Measurements from ENCODE around the gene FOXA3. TPM values are rescaled to one million over a fixed set of nuclear protein-coding genes. Genes with fewer than 3 reads are reported as not detected.
"Not testable (repeated sequence)": the region's sequence is repeated elsewhere in the genome, so short reads cannot be mapped to it uniquely, and the experiment has no call there.

FOXA3 gene
- total RNA-seq, 1 experiment from 2014 or later, result 5.8 TPM

- POLR2A ChIA-PET, result no interaction called here
- H3K4me1 ChIP-seq (ENCODE audit: control insufficient read depth in 1 of 2, insufficient read depth in 2 of 2, low read length in 2 of 2), result peaks cover 0 to 4% of the 10 kb centered on the region in 2 experiments; a peak in 1 of 4 replicates
- RAD21 ChIA-PET (ENCODE audit: low non-redundant PET in 1 of 2, low total read pairs in 2 of 2, uncharacterized antibody in 2 of 2, unreplicated experiment in 2 of 2), result no interaction called here
- H3K36me3 ChIP-seq (ENCODE audit: control insufficient read depth in 1 of 2, insufficient read depth in 2 of 2, low read length in 2 of 2), result no peaks in the 10 kb centered on the region
- no peak overlapping the region for H3K4me2 ChIP-seq (ENCODE audit: low read length)
- no peaks in the 10 kb centered on the region for H3K9me2 ChIP-seq (ENCODE audit: insufficient read depth)
- CTCF ChIA-PET, result no interaction called here
- H3K9ac ChIP-seq (ENCODE audit: low read length), result no peak overlapping the region
- intact Hi-C loops (cut with micrococcal nuclease), result no loop called here
- H3K79me2 ChIP-seq (ENCODE audit: insufficient read depth, low read length), result no peaks in the 10 kb centered on the region
- DNase-seq (ENCODE audit: low read depth, low spot score) (no peak), ATAC-seq (no peak)
- no peaks in the 10 kb centered on the region for H3K27me3 ChIP-seq (ENCODE audit: insufficient read depth, low read length)
- no peaks in the 10 kb centered on the region for H4K20me1 ChIP-seq (ENCODE audit: insufficient read depth)
- no peak overlapping the region for H3K27ac ChIP-seq (ENCODE audit: low read depth, low read length)
- no peak overlapping the region for H2AFZ ChIP-seq (ENCODE audit: low read depth, low read length, poor library complexity, severe bottlenecking)
- BruUV-seq (replicated peaks), result no TSS peak
- no peak overlapping the region for H3K4me3 ChIP-seq (replicated peaks in 1 of 2; ENCODE audit: low read depth in 1 of 2, low read length in 2 of 2)
- TF ChIP-seq ZFX (IDR thresholded peaks at IDR 0.05) (no peak), POLR2AphosphoS5 (IDR thresholded peaks at IDR 0.05; ENCODE audit: low read depth, low read length) (no peak), SIN3A (IDR thresholded peaks at IDR 0.05; ENCODE audit: low read depth) (no peak)
- H3K9me3 ChIP-seq (ENCODE audit: control insufficient read depth in 1 of 2, insufficient read depth in 1 of 2, low read depth in 1 of 2, low read length in 2 of 2), result no peaks in the 10 kb centered on the region
Observed at GRCh38 chr19:45890877-45891276, 26.8 kb downstream of the FOXA3 start.

GRCh38 chr19:45895519-45895972 lies 31.4 kb downstream of the FOXA3 start:
- Histone ChIP-seq H3K9ac (ENCODE audit: low read length) (no peak overlapping the region), H3K27me3 (ENCODE audit: insufficient read depth, low read length) (no peaks in the 10 kb centered on the region), H3K36me3 (ENCODE audit: control insufficient read depth in 1 of 2, insufficient read depth in 2 of 2, low read length in 2 of 2) (peaks cover 0 to 3% of the 10 kb centered on the region in 2 experiments; a peak in 1 of 4 replicates), H3K27ac (ENCODE audit: low read depth, low read length) (no peak overlapping the region), H3K79me2 (ENCODE audit: insufficient read depth, low read length) (no peaks in the 10 kb centered on the region), H4K20me1 (ENCODE audit: insufficient read depth) (no peaks in the 10 kb centered on the region), H3K4me3 (replicated peaks in 1 of 2; ENCODE audit: low read depth in 1 of 2, low read length in 2 of 2) (no peak overlapping the region), H3K4me1 (ENCODE audit: control insufficient read depth in 1 of 2, insufficient read depth in 2 of 2, low read length in 2 of 2) (no peaks in the 10 kb centered on the region), H3K4me2 (ENCODE audit: low read length) (no peak overlapping the region), H3K9me2 (ENCODE audit: insufficient read depth) (no peaks in the 10 kb centered on the region), H3K9me3 (ENCODE audit: control insufficient read depth in 1 of 2, insufficient read depth in 1 of 2, low read depth in 1 of 2, low read length in 2 of 2) (no peaks in the 10 kb centered on the region), H2AFZ (ENCODE audit: low read depth, low read length, poor library complexity, severe bottlenecking) (no peak overlapping the region)
- no peak for TF ChIP-seq ZNF274 (IDR thresholded peaks at IDR 0.05; ENCODE audit: low read depth, low read length)
- no peak for TF ChIP-seq MAX (IDR thresholded peaks at IDR 0.05)
- CTCF ChIA-PET, result no interaction called here
- intact Hi-C loops (cut with micrococcal nuclease), result no loop called here
- DNase-seq (ENCODE audit: low read depth, low spot score), result no peak
- RAD21 ChIA-PET (ENCODE audit: low non-redundant PET in 1 of 2, low total read pairs in 2 of 2, uncharacterized antibody in 2 of 2, unreplicated experiment in 2 of 2), result no interaction called here
- no TSS peak for BruUV-seq (replicated peaks)
- POLR2A ChIA-PET, result no interaction called here
- ATAC-seq, result no peak

DNA sequence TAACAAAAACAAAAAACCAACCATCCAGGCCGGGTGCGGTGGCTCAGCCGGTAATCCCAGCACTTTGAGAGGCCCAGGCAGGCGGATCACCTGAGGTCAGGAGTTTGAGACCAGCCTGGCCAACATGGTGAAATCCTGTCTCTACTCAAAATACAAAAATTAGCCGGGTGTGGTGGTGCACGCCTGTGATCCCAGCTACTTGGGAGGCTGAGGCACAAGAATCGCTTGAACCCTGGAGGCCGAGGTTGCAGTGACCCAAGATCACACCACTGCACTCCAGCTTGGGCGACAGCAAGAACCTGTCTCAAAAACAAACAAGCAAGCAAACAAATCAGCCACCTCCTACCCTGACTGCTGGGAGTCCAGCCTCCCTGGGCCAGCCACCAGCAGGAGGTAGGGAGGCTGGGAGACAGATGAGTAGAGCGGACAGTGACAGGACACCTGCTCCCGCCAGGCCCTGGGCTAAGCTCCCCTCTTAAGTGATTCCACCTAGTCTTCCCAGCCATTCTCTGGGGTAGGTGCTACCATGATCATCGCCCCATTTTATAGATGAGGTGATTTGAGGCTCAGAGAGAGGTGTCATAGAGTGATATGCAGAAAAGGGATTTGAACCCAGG lies 32.0 kb downstream of the FOXA3 start:
- BruUV-seq (replicated peaks); H3K4me2 ChIP-seq (ENCODE audit: low read length); H3K4me3 ChIP-seq (replicated peaks in 1 of 2; ENCODE audit: low read depth in 1 of 2, low read length in 2 of 2); RAD21 ChIA-PET (ENCODE audit: low non-redundant PET in 1 of 2, low total read pairs in 2 of 2, uncharacterized antibody in 2 of 2, unreplicated experiment in 2 of 2); H4K20me1 ChIP-seq (ENCODE audit: insufficient read depth); H3K9me3 ChIP-seq (ENCODE audit: control insufficient read depth in 1 of 2, insufficient read depth in 1 of 2, low read depth in 1 of 2, low read length in 2 of 2); H3K27me3 ChIP-seq (ENCODE audit: insufficient read depth, low read length); H3K27ac ChIP-seq (ENCODE audit: low read depth, low read length); DNase-seq (ENCODE audit: low read depth, low spot score); H3K9me2 ChIP-seq (ENCODE audit: insufficient read depth); ATAC-seq; H3K79me2 ChIP-seq (ENCODE audit: insufficient read depth, low read length); H2AFZ ChIP-seq (ENCODE audit: low read depth, low read length, poor library complexity, severe bottlenecking); H3K4me1 ChIP-seq (ENCODE audit: control insufficient read depth in 1 of 2, insufficient read depth in 2 of 2, low read length in 2 of 2); H3K9ac ChIP-seq (ENCODE audit: low read length); CTCF ChIA-PET; intact Hi-C loops (cut with micrococcal nuclease); H3K36me3 ChIP-seq (ENCODE audit: control insufficient read depth in 1 of 2, insufficient read depth in 2 of 2, low read length in 2 of 2); POLR2A ChIA-PET: not testable (repeated sequence)
